Cardiac fibroblast (primary cell): ENCODE results near the gene ZC3H13.

Source experiments
- DNase-seq, 2 donors: peaks; one replicate each; pipeline versions ENCODE4 v3.0.0 to v3.0.0-alpha.2; 2010; ENCODE audit warnings: low read depth in 2 of 2
- H3K4me3 ChIP-seq, 2 donors: replicated peaks in 1 of 2; 1 replicate in 1 of 2; 2 replicates in 1 of 2; pipeline ENCODE4 v1.5.1; 2011; ENCODE audit warnings: low read depth in 2 of 2, low read length in 2 of 2, mild to moderate bottlenecking in 2 of 2, moderate library complexity in 1 of 2
- CTCF ChIP-seq: IDR thresholded peaks from one replicate; pipeline ENCODE4 v1.5.1; 2011; ENCODE audit warnings: low read depth, mild to moderate bottlenecking, low read length, inconsistent platforms

ZC3H13 gene

DNA sequence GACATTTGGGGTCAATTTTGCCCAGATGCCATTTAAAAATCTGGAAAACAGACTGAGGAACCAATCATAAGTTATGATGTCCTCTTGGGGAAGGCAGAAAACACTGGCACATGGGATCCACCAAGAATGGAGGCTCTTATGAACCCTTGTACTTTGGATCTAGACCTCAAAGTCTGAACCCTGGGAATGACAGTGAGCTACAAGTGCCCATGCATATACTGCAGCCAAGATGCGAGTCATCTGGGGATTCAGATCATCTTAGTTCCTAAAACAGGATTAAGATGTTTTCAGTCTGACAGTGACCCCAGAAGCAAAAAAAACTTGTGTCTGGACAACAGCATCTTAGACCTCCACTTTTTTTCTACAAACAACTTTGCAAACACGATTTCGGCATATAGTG is 100.8 kb downstream of the ZC3H13 start:
- peak; percentile 7 to 18 for DNase-seq
- H3K4me3 ChIP-seq = no peak overlapping the region
- TF ChIP-seq CTCF = no peak

GRCh38 chr13:45951166-45951565 is 101.4 kb downstream of the ZC3H13 start:
- no peak overlapping the region for H3K4me3 ChIP-seq
- TF ChIP-seq CTCF = no peak
- no peak for DNase-seq

DNA sequence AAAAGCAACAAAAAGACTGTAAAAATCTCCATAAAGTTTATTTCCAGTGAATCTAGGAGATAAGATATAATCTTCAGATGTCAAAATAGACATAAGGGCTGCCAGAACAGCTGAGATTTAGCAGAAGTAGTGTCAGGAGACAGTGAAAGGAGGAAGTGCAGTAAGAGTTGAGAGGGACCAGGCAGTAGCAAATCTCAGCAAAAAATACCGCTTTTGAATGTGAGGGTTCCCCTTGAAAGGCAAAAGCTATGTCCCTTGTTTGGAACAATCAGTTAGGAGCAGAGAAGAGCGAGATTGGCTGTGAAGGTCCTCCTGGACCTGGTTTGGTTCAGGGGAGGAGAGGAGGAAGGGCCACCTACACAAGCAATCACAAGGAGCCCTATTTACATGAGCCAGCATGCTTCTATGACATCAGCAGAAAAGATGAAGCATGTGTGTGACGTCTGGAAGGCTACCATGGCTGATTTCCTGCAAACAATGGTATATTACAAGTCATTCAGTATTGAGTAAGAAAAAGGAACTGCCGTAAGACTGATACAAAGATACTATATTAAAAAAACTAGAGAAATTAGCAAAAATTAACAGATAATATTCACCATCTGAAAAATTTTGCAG is 102.1 kb downstream of the ZC3H13 start:
- peak in 1 of 2 donors; percentile 13 for DNase-seq
- TF ChIP-seq CTCF = no peak
- no peak overlapping the region for H3K4me3 ChIP-seq

DNA sequence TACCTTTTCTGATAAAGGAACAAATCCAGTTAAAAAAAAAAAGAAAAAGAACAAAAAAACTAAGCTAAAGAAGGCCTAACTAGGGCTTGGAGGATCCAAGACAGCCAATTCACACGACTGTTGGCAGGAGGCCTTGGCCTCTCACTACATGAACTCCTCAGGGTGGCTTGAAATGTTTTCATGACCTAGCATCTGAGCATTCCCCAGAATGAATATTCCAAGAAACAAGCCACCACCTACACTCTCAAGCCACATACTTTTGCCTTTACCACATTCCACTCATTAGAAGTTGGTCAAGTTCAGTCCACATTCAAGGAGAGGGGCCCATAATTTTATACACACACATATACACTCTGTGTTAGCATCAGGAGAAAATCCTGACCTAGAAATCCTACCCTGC is 103.4 kb downstream of the ZC3H13 start:
- peak in 1 of 2 donors; percentile 31 for DNase-seq
- no peak for TF ChIP-seq CTCF
- H3K4me3 ChIP-seq = no peak overlapping the region

GRCh38 chr13:45943965-45944364 is 108.6 kb downstream of the ZC3H13 start:
- DNase-seq = peak in 1 of 2 donors; percentile 46
- H3K4me3 ChIP-seq = no peak overlapping the region
- TF ChIP-seq CTCF = no peak

GRCh38 chr13:45943120-45943519 is 109.4 kb downstream of the ZC3H13 start:
- no peak for TF ChIP-seq CTCF
- no peak for DNase-seq
- H3K4me3 ChIP-seq = no peak overlapping the region

DNA sequence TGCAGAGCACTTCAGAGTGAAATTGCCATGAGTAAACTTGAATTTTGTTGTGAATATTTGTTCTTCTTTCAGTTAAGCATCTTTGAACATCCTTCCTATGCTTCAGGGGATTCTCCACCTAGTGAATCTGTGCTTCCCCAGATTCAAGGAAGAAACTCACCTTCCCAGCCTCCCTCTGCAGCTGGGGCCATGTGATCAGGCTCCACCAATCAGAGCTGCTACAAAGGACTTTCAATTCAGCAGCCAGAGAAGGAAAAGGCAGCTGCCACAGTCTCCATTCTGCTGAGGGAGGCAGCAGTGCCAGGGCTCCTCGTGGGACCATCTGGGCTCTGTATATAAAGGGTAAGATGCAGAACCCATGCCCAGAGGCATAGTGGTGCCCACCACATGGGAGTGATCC is 111.3 kb downstream of the ZC3H13 start:
- DNase-seq = no peak
- H3K4me3 ChIP-seq = no peak overlapping the region
- TF ChIP-seq CTCF = no peak
